Measurements from ENCODE around the gene SMIM10L2A.
"Not testable (repeated sequence)": the region's sequence is repeated elsewhere in the genome, so short reads cannot be mapped to it uniquely, and the experiment has no call there.

Gene SMIM10L2A

DNA sequence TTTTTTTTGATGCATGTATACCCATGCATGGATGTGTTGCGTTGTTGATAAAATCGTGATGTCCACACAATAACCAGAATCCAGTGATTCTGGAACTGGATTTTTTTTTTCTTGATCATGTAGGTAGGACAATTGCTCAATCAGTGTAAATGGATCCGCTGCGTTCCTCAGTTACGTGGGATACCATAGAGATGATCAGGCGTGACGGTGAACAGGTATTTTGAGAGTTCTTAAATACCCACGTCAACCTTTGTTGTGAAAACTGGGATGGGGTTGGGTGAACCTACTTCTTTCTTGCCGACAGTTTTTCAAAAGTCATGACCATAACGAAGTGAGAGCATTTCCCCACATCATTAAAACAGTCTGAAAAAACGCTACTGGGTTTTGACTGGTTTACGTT, 913 bp upstream of the SMIM10L2A start:
- no peak overlapping the region for H3K4me3 ChIP-seq (replicated peaks; ENCODE audit: low read depth, low read length)
- no peak for DNase-seq (ENCODE audit: low read depth)
- TF ChIP-seq, protein P1, sequence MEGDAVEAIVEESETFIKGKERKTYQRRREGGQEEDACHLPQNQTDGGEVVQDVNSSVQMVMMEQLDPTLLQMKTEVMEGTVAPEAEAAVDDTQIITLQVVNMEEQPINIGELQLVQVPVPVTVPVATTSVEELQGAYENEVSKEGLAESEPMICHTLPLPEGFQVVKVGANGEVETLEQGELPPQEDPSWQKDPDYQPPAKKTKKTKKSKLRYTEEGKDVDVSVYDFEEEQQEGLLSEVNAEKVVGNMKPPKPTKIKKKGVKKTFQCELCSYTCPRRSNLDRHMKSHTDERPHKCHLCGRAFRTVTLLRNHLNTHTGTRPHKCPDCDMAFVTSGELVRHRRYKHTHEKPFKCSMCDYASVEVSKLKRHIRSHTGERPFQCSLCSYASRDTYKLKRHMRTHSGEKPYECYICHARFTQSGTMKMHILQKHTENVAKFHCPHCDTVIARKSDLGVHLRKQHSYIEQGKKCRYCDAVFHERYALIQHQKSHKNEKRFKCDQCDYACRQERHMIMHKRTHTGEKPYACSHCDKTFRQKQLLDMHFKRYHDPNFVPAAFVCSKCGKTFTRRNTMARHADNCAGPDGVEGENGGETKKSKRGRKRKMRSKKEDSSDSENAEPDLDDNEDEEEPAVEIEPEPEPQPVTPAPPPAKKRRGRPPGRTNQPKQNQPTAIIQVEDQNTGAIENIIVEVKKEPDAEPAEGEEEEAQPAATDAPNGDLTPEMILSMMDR (IDR thresholded peaks at IDR 0.05; ENCODE audit: low read length, missing control alignments) = no peak

DNA sequence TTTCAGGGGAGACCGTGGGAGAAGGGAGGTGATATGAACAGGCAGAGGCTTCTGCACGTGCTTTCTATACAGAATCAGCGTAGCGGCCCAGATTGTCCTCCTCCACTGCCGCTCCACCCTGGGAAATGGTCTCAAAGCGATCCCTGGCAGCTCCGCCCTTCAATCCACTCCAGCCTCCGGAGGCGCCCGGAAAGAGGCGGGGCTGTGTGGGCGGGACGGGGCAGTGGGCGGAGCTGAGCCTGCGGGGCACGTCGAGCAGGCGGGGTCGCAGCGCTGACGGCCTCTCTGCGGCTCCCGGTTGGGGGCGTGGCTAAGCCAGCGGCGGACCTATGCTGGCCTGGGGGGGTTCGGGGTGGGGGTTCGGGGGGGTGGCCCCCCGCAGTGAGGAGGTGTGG, 210 bp upstream of the SMIM10L2A start:
- peak; percentile 71 for DNase-seq (ENCODE audit: low read depth)
- TF ChIP-seq, protein P1 (IDR thresholded peaks at IDR 0.05; ENCODE audit: low read length, missing control alignments) = no peak
- peak overlapping the region; percentile 28 for H3K4me3 ChIP-seq (replicated peaks; ENCODE audit: low read depth, low read length)

DNA sequence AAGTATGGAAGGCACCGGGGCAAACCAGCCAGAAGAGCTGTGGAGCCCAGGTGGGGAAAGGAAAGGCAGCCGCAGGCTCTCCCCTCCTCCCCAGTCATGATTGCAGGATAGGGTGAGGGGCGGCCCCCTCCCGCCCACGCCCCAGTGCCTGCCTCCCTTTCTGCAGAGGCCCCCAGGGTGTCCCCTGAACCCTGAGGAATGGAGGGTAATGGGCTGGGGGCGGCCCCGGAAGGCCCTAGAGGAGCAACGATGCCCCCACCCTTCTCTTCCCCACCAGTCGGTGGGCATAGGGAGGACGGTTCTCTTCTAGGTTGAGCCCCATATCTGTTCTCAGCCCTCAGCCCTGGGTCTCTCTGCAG, 1.0 kb downstream of the SMIM10L2A start:
- DNase-seq (ENCODE audit: low read depth); H3K4me3 ChIP-seq (replicated peaks; ENCODE audit: low read depth, low read length): not testable (repeated sequence)

DNA sequence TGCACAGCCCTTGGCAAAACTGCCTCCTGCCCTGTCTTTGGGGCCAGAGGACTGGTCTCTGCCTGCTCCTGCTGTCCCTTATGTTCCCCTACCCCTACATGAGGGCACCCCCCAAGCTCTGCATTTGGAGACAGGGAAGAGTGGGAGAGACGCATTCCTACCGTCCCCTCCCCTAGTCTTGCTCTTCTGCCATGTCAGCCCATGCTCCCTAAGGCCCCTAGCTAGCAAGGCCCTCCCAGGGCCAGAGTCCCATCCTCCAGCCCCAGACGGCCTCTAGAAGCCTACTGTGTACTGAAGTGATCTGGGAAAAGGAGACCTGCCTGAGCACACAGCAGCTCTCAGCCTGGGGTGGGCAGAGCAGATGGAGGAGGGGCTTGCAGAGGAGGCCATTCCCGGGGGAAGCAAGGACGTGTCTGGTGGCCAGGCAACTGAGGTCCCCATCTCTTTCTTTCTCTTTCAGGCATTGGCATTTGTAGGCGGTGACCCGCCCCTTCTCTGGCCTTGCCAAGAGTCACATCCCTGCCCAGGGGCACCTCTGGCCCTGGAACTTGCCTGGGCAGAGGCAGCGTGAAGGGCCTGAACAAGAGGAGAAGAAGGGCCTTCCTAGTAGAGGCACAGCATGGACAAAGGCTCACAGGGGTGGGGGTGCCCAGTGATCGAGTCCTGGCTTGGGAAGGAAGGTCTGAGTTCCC, 1.6 kb downstream of the SMIM10L2A start:
- DNase-seq (ENCODE audit: low read depth); H3K4me3 ChIP-seq (replicated peaks; ENCODE audit: low read depth, low read length): not testable (repeated sequence)

DNA sequence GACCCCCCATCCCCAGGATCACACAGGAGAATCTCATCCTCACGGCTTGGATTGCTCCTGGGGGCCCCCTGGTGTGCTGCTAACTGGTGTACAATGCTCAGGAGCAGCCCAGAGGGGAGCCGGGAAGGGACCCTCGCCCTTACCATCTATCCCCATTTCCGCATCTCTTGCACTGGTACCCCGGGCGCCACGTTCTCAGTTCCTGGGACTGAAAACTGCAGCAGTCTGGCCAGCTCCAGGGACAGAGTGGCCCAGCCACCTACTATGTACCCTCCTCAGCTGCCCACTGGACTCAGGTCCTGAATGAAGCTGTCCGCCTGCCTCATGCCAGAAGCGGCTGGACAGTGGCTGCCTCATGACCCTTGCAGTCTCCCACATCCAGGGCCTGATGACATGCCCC, 2.7 kb downstream of the SMIM10L2A start:
- TF ChIP-seq, protein P1 (IDR thresholded peaks at IDR 0.05; ENCODE audit: low read length, missing control alignments) = no peak
- no peak for DNase-seq (ENCODE audit: low read depth)
- no peak overlapping the region for H3K4me3 ChIP-seq (replicated peaks; ENCODE audit: low read depth, low read length)

DNA sequence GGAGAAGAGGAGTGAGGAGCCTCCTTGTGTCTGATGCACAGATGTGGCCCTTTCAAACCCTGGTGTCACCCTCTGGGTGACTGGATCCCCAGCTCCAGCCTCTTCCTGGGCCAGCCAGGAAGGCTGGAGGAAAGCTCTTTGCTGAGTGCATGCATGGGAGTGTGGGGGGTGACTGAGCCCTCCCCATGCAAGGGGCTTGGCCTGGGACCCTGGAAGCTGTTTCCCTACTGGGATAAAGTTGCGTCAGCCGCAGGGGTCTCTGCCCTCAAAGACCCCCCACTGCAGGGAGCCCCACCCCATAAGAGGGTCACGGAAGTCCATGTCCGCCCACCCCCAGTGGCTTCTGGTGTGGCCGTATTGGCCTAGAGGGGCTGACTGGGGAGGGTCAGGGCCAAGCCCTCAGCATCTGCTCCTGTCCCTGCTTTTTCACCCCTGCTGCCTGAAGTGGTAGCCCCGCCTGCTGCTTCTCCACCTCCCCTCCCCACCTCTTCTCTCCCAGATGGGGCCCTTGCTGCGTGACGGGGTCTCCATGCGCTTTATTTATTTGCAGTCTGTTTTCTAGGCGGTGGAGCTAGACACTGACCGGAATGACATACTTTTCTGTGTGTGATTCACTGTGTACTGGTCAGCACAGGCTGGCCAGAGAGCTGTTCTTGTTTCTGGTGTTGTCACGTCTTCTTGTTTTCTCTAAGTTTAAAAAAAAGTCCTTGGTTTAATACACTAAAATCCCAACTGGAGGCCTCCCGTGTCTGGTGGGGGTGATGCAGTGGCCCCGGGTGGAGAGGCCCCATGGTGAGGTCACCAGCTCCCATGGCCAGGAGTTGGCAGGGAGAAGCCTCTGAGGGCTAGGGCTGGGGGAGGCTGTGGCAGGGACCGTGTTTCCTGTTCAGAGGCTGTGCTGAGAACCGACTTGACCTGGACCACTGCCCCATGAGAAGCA, 3.6 kb downstream of the SMIM10L2A start:
- TF ChIP-seq, protein P1 (IDR thresholded peaks at IDR 0.05; ENCODE audit: low read length, missing control alignments) = no peak
- DNase-seq (ENCODE audit: low read depth) = peak; percentile 4
- H3K4me3 ChIP-seq (replicated peaks; ENCODE audit: low read depth, low read length) = no peak overlapping the region

DNA sequence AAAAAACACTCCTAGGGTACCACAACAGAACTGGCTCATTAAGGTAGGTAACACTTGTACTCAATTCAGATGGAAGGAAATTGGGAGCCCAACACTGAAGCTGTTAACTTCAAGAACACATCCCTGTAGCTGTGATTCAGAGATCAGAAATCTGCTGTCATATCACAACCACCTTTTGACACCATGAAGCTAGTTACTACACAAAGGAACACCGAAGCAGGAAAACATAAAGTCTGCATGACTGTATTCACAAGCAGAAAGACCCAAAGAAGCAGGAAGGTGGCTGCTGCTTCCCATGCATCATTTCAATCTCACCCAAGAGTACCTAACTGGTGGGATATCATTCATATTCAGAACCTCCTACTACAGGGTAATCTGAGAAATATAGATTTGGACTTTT, 7.7 kb downstream of the SMIM10L2A start:
- TF ChIP-seq, protein P1 (IDR thresholded peaks at IDR 0.05; ENCODE audit: low read length, missing control alignments) = no peak
- no peak for DNase-seq (ENCODE audit: low read depth)

DNA sequence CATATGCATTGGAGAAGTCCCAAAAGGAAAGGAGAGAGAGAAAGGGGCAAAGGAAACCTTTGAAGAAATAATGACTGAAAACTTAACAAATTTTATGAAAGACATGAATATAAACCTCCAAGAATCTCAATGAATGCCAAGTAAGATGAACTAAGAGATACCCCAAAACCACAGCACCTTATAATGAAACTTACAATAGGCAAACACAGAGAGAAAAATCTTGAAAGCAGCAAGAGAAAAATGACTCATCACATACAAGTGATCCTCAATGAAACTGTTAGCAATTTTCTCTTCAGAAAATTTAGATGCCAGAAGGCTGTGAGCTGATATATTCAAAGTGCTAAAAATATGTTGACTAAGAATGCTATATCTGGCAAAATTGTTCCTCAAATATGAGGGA, 10.1 kb downstream of the SMIM10L2A start:
- H3K4me3 ChIP-seq (replicated peaks; ENCODE audit: low read depth, low read length) = no peak overlapping the region
- TF ChIP-seq, protein P1 (IDR thresholded peaks at IDR 0.05; ENCODE audit: low read length, missing control alignments) = no peak
- DNase-seq (ENCODE audit: low read depth) = no peak

More for the DNA sequence above, 7.7 kb downstream of the SMIM10L2A start:
- no peak overlapping the region for H3K4me3 ChIP-seq (replicated peaks; ENCODE audit: low read depth, low read length)
